ENCODE results near the gene KCNQ1OT1.

KCNQ1OT1 gene

DNA sequence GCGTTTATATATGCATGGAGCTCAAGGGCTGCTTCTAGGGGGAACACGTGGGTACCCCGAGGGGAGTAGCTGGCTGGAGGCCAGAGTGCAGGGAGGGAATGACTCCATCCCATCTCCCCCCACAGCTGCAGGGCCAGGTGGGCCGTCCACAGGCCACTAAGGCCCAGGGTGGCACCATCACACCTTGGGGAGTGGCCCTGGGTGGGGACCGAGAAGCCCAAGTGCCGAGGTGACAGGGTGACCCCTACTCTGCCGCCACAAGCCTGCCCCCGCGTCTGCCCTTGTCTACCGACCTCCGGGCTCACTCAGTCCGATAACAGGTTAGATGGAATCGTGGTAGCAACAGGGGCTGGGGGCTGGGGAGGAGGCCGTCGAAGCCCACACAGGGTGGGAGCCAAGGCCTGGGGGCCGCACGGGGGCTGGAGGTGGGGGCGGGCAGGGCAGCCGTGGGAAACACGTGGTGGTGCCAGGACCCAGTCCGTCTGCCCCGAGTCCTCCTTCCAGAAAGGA lies 125.7 kb downstream of the KCNQ1OT1 start:
- no peak for DNase-seq (ENCODE audit: low read depth in 3 of 3, low spot score in 1 of 3)

DNA sequence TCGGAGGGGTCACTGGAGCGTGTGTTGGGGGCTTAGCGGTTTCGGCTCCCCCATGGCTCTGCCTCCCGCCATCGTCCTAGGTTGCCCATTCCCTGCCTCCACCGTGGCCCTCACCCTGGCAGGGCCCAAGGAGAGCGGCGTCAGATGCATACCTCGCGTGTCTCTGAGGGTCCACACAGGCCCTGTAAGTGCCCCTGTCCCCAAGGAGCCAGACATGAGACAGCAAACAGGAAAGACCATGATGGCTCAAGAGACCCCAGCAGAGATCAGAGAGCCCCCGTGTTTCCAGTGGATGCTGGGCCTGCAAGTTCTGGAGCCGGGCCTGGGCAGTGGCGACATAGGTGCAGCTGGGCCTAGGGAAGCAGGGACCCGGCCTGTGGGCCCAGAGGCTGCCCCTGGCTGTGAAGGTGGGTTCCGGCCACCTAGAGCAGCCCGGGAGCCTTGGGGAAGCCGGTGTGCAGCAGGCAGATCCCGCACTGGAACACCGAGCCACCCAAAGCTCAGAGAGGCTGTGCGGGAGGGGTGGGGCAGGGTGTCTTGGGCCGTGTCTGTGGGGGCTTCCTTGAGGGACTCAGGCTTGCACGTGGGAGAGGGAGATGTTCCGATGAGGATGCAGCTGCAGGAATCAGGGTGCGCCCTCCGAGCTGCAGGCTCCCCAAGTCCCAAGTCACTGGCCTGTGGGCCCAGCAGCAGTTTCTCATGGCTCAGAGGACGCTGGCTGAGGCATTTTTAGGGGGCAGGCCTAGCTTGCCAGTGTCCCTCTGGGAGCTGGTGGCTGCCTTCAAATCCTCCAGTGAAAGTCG lies 126.4 kb downstream of the KCNQ1OT1 start:
- no peak for DNase-seq (ENCODE audit: low read depth in 3 of 3, low spot score in 1 of 3)

DNA sequence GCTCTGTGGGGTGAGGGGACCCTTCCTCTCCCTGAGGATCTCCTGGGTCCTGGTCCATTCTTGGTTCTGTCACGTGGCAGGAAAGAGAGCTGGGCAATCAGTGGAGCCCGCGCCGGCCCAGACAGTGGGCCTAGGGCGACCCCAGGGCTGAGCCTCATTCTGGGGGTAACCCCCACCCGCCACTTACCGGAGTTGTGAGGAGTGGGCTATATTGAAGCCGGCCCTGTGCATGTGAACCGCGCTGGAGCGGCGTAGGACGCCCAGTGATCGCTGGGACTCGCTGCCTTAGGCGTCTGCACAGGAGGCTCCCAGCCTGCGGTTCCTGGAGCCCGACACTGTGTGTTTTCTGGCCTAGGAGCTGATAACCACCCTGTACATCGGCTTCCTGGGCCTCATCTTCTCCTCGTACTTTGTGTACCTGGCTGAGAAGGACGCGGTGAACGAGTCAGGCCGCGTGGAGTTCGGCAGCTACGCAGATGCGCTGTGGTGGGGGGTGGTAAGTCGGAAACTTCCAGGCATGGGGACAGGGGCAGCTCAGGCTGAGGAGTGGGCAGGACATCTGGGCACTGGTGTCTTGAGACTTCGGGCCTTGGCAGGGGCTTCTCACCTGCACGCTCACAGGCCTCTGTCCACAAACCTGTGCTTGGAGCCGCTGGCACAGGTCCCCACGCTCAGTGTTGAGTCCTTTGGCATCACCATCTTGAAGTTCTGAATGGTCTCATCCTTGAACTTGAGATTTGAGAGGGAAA lies 127.1 kb downstream of the KCNQ1OT1 start:
- no peak for DNase-seq (ENCODE audit: low read depth in 3 of 3, low spot score in 1 of 3)

- no peak for DNase-seq (ENCODE audit: low read depth in 3 of 3, low spot score in 1 of 3)
Measured at GRCh38 chr11:2571598-2572281, 128.1 kb downstream of the KCNQ1OT1 start.

GRCh38 chr11:2570841-2571597 lies 128.8 kb downstream of the KCNQ1OT1 start:
- DNase-seq (ENCODE audit: low read depth in 3 of 3, low spot score in 1 of 3): no peak

DNA sequence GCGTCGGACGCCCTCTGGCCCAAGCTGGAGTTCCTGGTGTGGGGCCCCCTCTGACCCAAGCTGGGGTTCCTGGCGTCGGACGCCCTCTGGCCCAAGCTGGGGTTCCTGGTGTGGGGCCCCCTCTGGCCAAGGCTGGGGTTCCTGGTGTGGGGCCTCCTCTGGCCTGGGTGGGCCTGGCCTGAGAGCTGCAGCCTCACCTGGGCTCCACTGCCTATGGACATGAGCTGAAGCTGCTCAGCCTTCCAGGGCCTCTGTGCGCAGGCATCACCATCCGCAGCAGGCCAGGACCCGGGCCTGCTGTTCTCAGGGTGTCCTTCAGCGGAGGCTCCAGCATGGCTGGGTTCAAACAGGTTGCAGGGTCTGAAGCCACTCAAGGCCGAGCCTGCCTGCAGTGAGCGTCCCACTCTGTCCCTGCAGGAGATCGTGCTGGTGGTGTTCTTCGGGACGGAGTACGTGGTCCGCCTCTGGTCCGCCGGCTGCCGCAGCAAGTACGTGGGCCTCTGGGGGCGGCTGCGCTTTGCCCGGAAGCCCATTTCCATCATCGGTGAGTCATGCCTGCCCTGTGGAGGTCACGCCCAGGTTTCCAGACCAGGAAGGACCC lies 129.5 kb downstream of the KCNQ1OT1 start:
- no peak for DNase-seq (ENCODE audit: low read depth in 3 of 3, low spot score in 1 of 3)

DNA sequence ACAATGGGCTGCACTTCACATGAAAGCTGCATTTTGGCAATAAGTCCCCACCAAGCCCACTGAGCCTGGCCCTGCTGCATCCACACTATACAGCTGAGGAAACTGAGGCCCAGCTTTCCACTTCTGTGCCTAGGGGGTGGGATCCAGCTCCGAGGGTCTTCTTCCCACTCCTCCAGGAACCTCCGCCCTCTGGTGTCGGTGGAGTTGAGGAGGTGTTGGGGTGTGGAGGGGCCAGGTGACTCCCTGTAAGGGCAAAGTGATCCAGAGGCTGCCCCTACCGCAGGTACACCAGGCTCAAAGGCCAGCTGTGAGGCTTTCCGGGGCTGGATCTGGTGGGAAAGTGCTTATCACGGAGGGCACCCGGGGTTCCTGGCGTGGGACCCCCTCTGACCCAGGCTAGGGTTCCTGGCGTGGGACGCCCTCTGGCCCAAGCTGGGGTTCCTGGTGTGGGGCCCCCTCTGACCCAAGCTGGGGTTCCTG lies 130.0 kb downstream of the KCNQ1OT1 start:
- no peak for DNase-seq (ENCODE audit: low read depth in 3 of 3, low spot score in 1 of 3)

- no peak for DNase-seq (ENCODE audit: low read depth in 3 of 3, low spot score in 1 of 3)
Measured at GRCh38 chr11:2569321-2569721, 130.5 kb downstream of the KCNQ1OT1 start.

- no peak for DNase-seq (ENCODE audit: low read depth in 3 of 3, low spot score in 1 of 3)
Measured at GRCh38 chr11:2567026-2567671, 132.6 kb downstream of the KCNQ1OT1 start.

DNA sequence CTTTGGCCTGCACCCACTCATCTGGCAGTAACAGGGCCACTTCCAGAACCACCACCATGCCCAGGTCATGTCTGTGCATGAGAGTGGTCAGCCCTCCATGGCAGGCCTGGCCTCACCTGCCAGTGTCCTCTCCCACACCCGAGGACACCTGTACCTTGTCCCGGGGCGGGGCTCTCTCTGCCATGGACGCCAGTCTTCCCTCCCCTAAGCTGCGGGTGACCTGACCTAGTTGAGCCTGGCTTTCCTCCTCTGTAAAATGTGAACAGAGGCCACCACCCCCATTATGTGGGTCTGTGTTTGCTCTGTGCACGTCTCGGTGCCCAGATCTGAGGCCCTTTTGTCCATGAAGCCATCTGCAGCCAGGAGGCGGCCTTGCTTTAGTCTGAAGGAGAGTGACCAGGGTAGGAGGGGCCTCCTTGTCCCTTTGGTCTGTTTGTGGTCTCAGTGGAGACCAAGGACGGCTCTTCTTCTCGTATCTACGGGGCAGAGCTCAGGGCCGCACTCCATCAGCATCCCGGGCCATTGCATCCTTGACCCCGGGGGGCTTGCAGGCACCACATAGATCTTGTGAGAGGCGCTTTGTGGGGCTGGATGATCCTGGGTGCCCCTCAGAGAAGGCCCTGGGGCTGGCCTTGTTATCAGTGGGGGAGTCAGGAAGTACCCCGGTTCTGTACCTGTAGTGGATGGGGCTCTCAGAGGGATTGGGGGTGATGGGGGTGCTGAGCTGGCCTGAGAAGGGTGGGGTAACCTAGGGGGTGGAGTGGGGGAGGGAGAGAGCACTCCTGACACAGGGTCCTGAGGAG lies 133.4 kb downstream of the KCNQ1OT1 start:
- no peak for DNase-seq (ENCODE audit: low read depth in 3 of 3, low spot score in 1 of 3)

GRCh38 chr11:2565447-2566222 lies 134.2 kb downstream of the KCNQ1OT1 start:
- DNase-seq (ENCODE audit: low read depth in 3 of 3, low spot score in 1 of 3): no peak

DNA sequence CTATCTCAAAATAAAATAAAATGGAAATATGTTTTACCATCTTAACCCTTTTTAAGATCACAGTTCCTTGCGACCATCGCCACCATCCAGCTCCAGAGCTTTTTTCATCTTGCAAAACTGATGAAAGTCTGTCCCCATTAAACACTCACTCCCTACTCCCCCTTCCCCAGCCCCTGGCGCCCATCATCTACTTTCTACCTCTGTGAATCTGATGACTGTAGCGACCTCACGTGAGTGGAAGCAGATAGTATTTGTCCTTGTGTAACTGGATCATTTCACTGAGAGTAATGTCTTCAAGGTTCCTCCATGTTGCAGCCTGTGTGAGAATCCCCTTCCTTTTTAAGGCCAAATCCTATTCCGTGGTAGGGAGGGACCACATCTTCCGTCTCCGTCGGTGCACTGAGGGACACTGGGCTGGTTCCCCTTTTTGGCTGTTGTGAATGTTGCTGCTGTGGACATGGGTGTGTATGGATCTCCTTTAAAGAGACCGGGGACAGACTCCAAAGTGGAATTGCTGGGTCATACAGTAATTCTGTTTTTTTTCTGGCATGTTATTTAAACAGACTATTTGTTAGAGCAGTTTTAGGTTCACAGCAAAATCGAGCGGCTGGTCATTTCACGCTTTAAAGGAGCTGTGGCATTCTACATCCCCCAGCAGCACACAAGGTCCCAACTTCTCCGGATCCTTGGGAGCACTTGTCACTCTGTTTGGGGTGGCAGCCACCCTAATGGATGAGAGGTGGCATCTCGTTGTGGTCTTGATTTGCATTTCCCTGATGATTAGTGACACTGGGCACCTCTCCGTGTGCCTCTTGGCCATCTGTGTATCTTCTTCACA lies 135.0 kb downstream of the KCNQ1OT1 start:
- no peak for DNase-seq (ENCODE audit: low read depth in 3 of 3, low spot score in 1 of 3)

DNA sequence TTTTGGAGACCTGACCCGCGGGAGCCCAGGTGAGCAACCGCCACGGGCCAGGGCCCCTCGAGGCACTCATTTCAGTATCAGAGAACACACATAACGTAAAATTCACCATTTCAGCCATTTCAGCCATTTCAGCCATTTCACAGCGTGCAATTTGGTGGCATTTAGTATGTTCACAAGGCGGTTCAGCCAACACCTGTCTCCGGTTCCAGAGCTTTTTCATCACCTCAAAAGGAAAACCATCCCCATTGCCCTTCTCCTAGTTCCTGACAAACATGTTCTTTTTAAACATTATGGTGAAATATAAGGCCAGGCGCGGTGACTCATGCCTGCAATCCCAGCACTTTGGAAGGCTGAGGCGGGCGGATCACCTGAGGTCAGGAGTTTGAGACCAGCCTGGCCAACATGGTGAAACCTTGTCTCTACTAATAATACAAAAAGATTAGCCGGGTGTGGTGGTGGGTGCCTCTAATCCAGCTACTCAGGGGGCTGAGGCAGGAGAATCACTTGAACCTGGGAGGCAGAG lies 135.7 kb downstream of the KCNQ1OT1 start:
- no peak for DNase-seq (ENCODE audit: low read depth in 3 of 3, low spot score in 1 of 3)

DNA sequence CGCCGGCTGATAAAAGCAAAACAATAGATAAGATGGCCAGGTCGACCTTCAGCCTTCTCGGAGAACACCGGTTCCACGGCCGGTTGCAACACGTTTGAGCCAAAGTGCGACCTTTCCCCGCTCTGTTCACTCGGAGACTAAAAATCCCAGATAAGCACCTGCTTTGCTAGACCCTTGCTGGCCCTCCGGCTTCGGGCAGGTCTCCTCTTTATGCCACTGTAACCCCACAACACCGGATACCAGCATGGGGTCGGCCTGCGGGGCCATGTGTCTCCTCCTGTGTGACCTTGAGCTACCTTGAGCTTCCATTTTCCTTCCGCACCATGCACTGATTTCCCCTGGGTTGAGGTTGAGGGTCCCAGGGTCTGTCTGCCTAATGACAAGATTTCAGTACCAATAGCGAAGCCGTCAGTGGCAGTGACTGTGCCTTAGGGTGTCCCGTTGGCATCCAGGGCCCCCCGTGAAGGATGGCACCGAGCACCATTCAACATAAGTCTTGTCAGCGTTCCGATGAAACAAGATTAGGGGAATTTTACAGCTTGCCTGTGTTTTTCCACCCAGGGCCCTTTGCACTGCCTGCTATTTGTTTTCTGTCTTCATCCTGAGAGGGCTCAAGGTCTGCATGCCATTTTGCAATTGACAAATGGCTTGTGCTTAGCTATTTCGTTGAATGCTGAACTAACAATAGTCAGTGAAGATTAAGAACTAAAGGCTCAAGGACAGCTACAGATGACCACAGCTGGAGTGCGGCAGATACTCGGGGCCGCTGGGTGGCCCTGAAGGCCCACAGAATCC lies 136.4 kb downstream of the KCNQ1OT1 start:
- DNase-seq (ENCODE audit: low read depth in 3 of 3, low spot score in 1 of 3): no peak

- no peak for DNase-seq (ENCODE audit: low read depth in 3 of 3, low spot score in 1 of 3)
Measured at GRCh38 chr11:2562890-2563212, 136.9 kb downstream of the KCNQ1OT1 start.

GRCh38 chr11:2561696-2562581 lies 137.9 kb downstream of the KCNQ1OT1 start:
- DNase-seq (ENCODE audit: low read depth in 3 of 3, low spot score in 1 of 3): no peak

Data from stimulated activated CD4-positive, alpha-beta T cell treated with anti-CD3 and anti-CD28 coated beads, TNF-alpha, amount 100 ng/mL, for 1 hour (primary cell).